ENCODE measurements around the gene REEP1.

GRCh38 chr2:86249176-86249575 lies 88.2 kb downstream of the REEP1 start:
- TF ChIP-seq YY1 (IDR thresholded peaks at IDR 0.05; ENCODE audit: insufficient read depth, insufficient read length) (no peak), SUZ12 (IDR thresholded peaks at IDR 0.05; ENCODE audit: extremely low read depth, insufficient read depth, insufficient read length) (no peak)
